Uterus (tissue), 4 donors: ENCODE data around the gene ATAD1. TPM values are rescaled to one million over a fixed set of nuclear protein-coding genes. Genes with fewer than 3 reads are reported as not detected.

Experiments used
- DNase-seq, 2 donors: peaks; one replicate each; pipeline ENCODE4 v3.0.0-alpha.2; 2019 to 2020
- H3K27ac ChIP-seq, 2 donors: fragments of 200-600 bp; sonication (generic); 1 replicate in 1 of 2; 2 replicates in 1 of 2; pipeline ENCODE4 v1.5.1; 2016 to 2018
- H3K27me3 ChIP-seq, 2 donors: fragments of 200-600 bp; sonication (generic); one replicate each; pipeline ENCODE4 v1.5.1; 2018 to 2019; ENCODE audit warnings: control low read depth in 1 of 2
- H3K36me3 ChIP-seq, 2 donors: fragments of 200-600 bp; sonication (generic); one replicate each; pipeline ENCODE4 v1.5.1; 2019; ENCODE audit warnings: control low read depth in 1 of 2
- H3K4me1 ChIP-seq, 2 donors: fragments of 200-600 bp; sonication (generic); one replicate each; pipeline ENCODE4 v1.5.1; 2018 to 2019; ENCODE audit warnings: control low read depth in 1 of 2
- H3K4me3 ChIP-seq, 2 donors: fragments of 200-600 bp; sonication (generic); 1 replicate in 1 of 2; 2 replicates in 1 of 2; pipeline ENCODE4 v1.5.1; 2018 to 2019; ENCODE audit warnings: mild to moderate bottlenecking in 1 of 2
- H3K9me3 ChIP-seq, 2 donors: fragments of 200-600 bp; sonication (generic); one replicate each; pipeline ENCODE4 v1.5.1; 2019; ENCODE audit warnings: control low read depth in 1 of 2
- CTCF ChIP-seq, 4 experiments: fragments of 200-600 bp in 2 of 4; fragments of 450-650 bp in 2 of 4; sonication (generic) in 2 of 4; IDR thresholded peaks; one replicate each; pipeline ENCODE4 v1.5.1; 2016 to 2019; ENCODE audit warnings: antibody characterized with exemption in 4 of 4, mild to moderate bottlenecking in 2 of 4, moderate library complexity in 1 of 4
- POLR2A ChIP-seq, 2 donors: fragments of 450-650 bp; IDR thresholded peaks; one replicate each; pipeline ENCODE4 v1.6.1; 2016; ENCODE audit warnings: antibody characterized with exemption in 2 of 2, mild to moderate bottlenecking in 1 of 2, moderate library complexity in 1 of 2
- intact Hi-C: fragments of 100-400 bp; cut with DNase I; formaldehyde crosslinking; loops from one replicate; pipeline ENCODE4 v1.15.1; 2023; ENCODE audit warnings: low total_unique reads
- small RNA-seq: library from RNA; depleted of rRNA; stranded (forward); fragments of <200 nt; gene quantifications from one replicate; pipeline ENCODE3, GENCODE V24; 2016
- total RNA-seq, 4 donors: library from RNA; depleted of rRNA in 3 of 4; stranded (reverse); fragments of >200 nt in 3 of 4; gene quantifications; one replicate each; pipeline versions ENCODE4 v1.1.0 to v1.2.4, GENCODE V29; 2014 to 2023
- donor health status: DM: yes; HTN: yes; CAD: no.

Gene ATAD1
- total RNA-seq, 4 donors from 2014 or later: 13.8 to 69.9 (median 31.5) TPM

- H3K27ac ChIP-seq: no peak overlapping the region
- H3K36me3 ChIP-seq: no peaks in the 10 kb centered on the region
- TF ChIP-seq CTCF (IDR thresholded peaks at IDR 0.05) (no peak), POLR2A (IDR thresholded peaks at IDR 0.05) (no peak)
- intact Hi-C loops: no loop called here
- H3K4me3 ChIP-seq: no peak overlapping the region
- no peaks in the 10 kb centered on the region for H3K27me3 ChIP-seq
- H3K4me1 ChIP-seq: no peaks in the 10 kb centered on the region
- no peaks in the 10 kb centered on the region for H3K9me3 ChIP-seq
- no peak for DNase-seq
Measured at GRCh38 chr10:87702973-87703294, 115.1 kb downstream of the ATAD1 start.

DNA sequence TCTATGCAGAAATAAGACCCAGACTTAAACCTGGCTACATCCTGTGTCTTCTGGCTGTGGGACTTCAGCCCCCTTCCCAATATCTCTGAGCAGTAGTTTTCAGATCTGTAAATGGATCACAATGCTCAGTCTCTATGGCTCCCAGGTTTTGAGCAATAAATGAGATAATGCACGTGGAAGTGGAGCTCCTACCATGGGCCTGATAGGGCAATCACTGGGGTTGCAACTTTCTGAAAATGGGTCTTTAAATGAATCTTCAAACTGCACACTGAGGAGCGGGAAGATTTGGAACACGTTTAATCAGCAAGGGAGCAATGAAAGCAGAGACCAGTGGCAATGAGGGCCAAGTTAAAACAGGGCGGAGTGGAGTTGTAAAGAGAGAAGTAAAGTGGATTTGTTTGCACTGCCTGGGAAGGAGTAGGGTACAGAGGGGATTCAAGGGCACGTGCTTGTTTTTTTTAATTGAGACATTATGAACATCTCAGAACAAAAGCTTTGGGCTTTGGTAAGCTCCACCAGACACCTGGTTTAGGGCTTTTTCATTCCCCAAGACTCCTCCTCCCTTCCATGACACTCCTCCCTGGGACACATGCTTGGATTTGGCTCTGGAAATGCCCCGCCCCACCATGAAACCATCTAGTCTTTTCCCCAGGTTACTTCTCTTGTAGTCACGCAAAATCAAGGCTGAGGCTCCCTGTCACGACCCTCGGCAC, 115.6 kb downstream of the ATAD1 start:
- H3K27ac ChIP-seq: no peak overlapping the region
- DNase-seq: no peak
- TF ChIP-seq POLR2A (IDR thresholded peaks at IDR 0.05): no peak
- no peak for TF ChIP-seq CTCF (IDR thresholded peaks at IDR 0.05)

More for the DNA sequence above, 115.6 kb downstream of the ATAD1 start:
- H3K36me3 ChIP-seq: no peaks in the 10 kb centered on the region
- no peaks in the 10 kb centered on the region for H3K4me1 ChIP-seq
- H3K27me3 ChIP-seq: no peaks in the 10 kb centered on the region
- H3K4me3 ChIP-seq: no peak overlapping the region
- no peaks in the 10 kb centered on the region for H3K9me3 ChIP-seq
- intact Hi-C loops: no loop called here

Small RNA genes within 50 kb of the gene (small RNA-seq; reads per million reads assigned to genes)
- gene RN7SL78P: not detected

Other genes starting within 250 kb of the ATAD1 start
- 10 to 100 TPM; 16.2 to 30.2 (median 22.9) TPM for gene PAPSS2, start 158.3 kb downstream of the ATAD1 start, total RNA-seq
- 1 to 10 TPM in 1 of 4 donors, under 1 TPM in 1, not detected in 2; 0.62 to 1.3 TPM for gene KLLN, start 45.3 kb upstream of the ATAD1 start, total RNA-seq
- 100 to 1,000 TPM in 3 of 4 donors, 10 to 100 TPM in 1; 40.0 to 317 (median 189) TPM for gene PTEN, start 45.4 kb upstream of the ATAD1 start, total RNA-seq